CD8-positive, alpha-beta memory T cell (primary cell): ENCODE results near the gene HOXD11. TPM values are rescaled to one million over a fixed set of nuclear protein-coding genes. Genes with fewer than 3 reads are reported as not detected.

Source experiments
- CTCF ChIA-PET: fragments of 350-600 bp; sonication (Branson Sonifier 250); formaldehyde crosslinking; loops from one replicate; lab custom pipeline; 2021; ENCODE audit warnings: antibody characterized with exemption; lab: Charles Lee
- POLR2A ChIA-PET: fragments of 350-600 bp; sonication (Branson Sonifier 250); formaldehyde crosslinking; loops from one replicate; lab custom pipeline; 2021; ENCODE audit warnings: antibody characterized with exemption; lab: Charles Lee
- DNase-seq, 5 donors: peaks; one replicate each; pipeline versions ENCODE4 v3.0.0 to v3.0.0-alpha.2; 2020 to 2022; ENCODE audit warnings: mixed read lengths in 1 of 5
- H3K27ac ChIP-seq: one replicate; pipeline ENCODE4 v1.7.0; 2013; ENCODE audit warnings: low read depth, mild to moderate bottlenecking, low read length, moderate library complexity
- H3K27me3 ChIP-seq: 2 replicates; pipeline ENCODE4 v1.7.0; 2013; ENCODE audit warnings: low read length, mild to moderate bottlenecking; ENCODE audit not compliant: insufficient read depth, poor library complexity, severe bottlenecking
- H3K36me3 ChIP-seq: 2 replicates; pipeline ENCODE4 v1.7.0; 2013; ENCODE audit warnings: mild to moderate bottlenecking, low read length, moderate library complexity; ENCODE audit not compliant: insufficient read depth
- H3K4me1 ChIP-seq: 2 replicates; pipeline ENCODE4 v1.7.0; 2013; ENCODE audit warnings: mild to moderate bottlenecking, low read length, moderate library complexity; ENCODE audit not compliant: insufficient read depth
- H3K4me3 ChIP-seq: 2 replicates; pipeline ENCODE4 v1.7.0; 2013; ENCODE audit warnings: mild to moderate bottlenecking, low read length
- H3K9me3 ChIP-seq: 2 replicates; pipeline ENCODE4 v1.7.0; 2013; ENCODE audit warnings: mild to moderate bottlenecking, low read length
- H3K27ac Mint-ChIP-seq, 8 donors: one replicate each; pipeline ENCODE4 v1.8.0; 2020 to 2021; ENCODE audit warnings: mixed read lengths in 8 of 8, mild to moderate bottlenecking in 6 of 8, inconsistent platforms in 3 of 8, moderate library complexity in 3 of 8
- H3K27me3 Mint-ChIP-seq, 2 donors: one replicate each; pipeline ENCODE4 v1.8.0; 2020 to 2021; ENCODE audit warnings: mixed read lengths in 2 of 2, mild to moderate bottlenecking in 1 of 2, moderate library complexity in 1 of 2
- H3K36me3 Mint-ChIP-seq, 3 donors: one replicate each; pipeline ENCODE4 v1.8.0; 2020 to 2021; ENCODE audit warnings: mixed read lengths in 3 of 3, inconsistent platforms in 1 of 3, mild to moderate bottlenecking in 1 of 3
- H3K4me1 Mint-ChIP-seq, 3 donors: one replicate each; pipeline ENCODE4 v1.8.0; 2020 to 2021; ENCODE audit warnings: mixed read lengths in 3 of 3, inconsistent platforms in 1 of 3, mild to moderate bottlenecking in 1 of 3
- H3K4me3 Mint-ChIP-seq, 7 donors: one replicate each; pipeline ENCODE4 v1.8.0; 2020 to 2021; ENCODE audit warnings: mixed read lengths in 7 of 7, mild to moderate bottlenecking in 6 of 7, moderate library complexity in 4 of 7, inconsistent platforms in 2 of 7
- H3K9me3 Mint-ChIP-seq, 5 donors: one replicate each; pipeline ENCODE4 v1.8.0; 2020 to 2022; ENCODE audit warnings: mixed read lengths in 5 of 5, mild to moderate bottlenecking in 3 of 5, moderate library complexity in 2 of 5, inconsistent platforms in 1 of 5
- polyA plus RNA-seq: library from polyadenylated mRNA; unstranded; fragments of 300-500 nt; fragmentation: Illumina TruSeq; gene quantifications from one replicate; pipeline ENCODE4 v1.2.3, GENCODE V29; 2021
- total RNA-seq, 2 experiments: library from RNA; stranded (reverse); gene quantifications; one replicate each; pipeline ENCODE4 v1.2.3, GENCODE V29; 2021

HOXD11 gene
- total and polyA plus RNA-seq, 3 experiments from 2014 or later: not detected

DNA sequence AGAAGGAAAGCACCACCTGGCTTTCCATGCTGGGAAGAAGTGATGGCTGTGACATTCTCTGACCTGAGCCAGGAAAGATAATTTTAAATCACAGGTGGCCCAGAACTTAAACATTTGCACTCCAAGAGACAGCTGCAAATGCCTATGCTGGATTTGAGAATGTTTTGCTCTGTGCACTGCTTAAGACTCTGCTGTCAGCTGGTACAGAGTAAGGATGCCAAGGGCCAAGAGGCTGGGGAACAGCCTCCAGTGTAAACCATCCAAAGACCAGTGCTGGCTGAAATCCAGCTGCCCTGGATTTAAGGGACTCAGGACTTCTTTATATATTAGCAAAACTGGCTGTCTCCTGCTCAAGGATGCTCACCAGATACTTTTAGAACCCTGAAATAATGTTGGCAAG is 26.3 kb downstream of the HOXD11 start:
- Mint-ChIP-seq H3K4me3 (peak overlapping the region in 1 of 7 donors; percentile 37), H3K9me3 (peaks cover 8 to 42% (median 26%) of the 10 kb centered on the region in 5 donors), H3K4me1 (peaks cover 30 to 51% (median 49%) of the 10 kb centered on the region in 3 donors), H3K36me3 (no peaks in the 10 kb centered on the region), H3K27me3 (peaks cover 78 to 85% of the 10 kb centered on the region in 2 donors), H3K27ac (peak overlapping the region in 1 of 8 donors; percentile 10)
- H3K4me1 ChIP-seq: peaks cover 31% of the 10 kb centered on the region
- ChIA-PET POLR2A (no interaction called here), CTCF (interaction anchor here (2.0 kb wide), 1 partner anchor 1015 kb away, joined by 9 read pairs; no protein-coding TSS in a partner anchor)
- H3K4me3 ChIP-seq: no peak overlapping the region
- peaks cover 89% of the 10 kb centered on the region for H3K27me3 ChIP-seq
- H3K9me3 ChIP-seq: peaks cover 4% of the 10 kb centered on the region
- DNase-seq: no peak
- no peaks in the 10 kb centered on the region for H3K36me3 ChIP-seq
- H3K27ac ChIP-seq: no peak overlapping the region

DNA sequence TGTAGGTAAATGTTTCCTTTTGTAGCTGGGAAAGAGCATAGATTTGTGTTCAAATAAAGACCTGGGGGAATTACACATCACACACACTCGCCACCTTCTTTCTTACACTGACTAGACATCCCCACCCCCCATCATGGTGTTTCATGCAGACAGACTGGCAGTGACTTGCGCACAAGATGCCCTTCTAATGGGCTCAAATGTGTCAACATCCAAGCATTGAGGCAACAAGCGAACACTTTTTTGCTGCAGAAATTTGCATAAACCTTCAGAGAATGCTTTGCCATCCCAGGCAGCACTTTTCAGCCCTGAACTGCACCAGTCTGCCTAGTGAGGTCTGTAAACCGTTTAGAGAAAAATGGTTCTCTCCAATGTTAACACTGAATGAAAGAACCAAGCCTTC is 27.0 kb downstream of the HOXD11 start:
- ChIA-PET CTCF (no interaction called here), POLR2A (no interaction called here)
- Mint-ChIP-seq H3K4me3 (no peak overlapping the region), H3K36me3 (no peaks in the 10 kb centered on the region), H3K4me1 (peaks cover 28 to 50% (median 44%) of the 10 kb centered on the region in 3 donors), H3K27me3 (peaks cover 78 to 85% of the 10 kb centered on the region in 2 donors), H3K27ac (peak overlapping the region in 1 of 8 donors; percentile 10), H3K9me3 (peaks cover 13 to 44% (median 30%) of the 10 kb centered on the region in 5 donors)
- Histone ChIP-seq H3K4me1 (peaks cover 29% of the 10 kb centered on the region), H3K27ac (no peak overlapping the region), H3K36me3 (no peaks in the 10 kb centered on the region), H3K27me3 (peaks cover 89% of the 10 kb centered on the region), H3K9me3 (peaks cover 4% of the 10 kb centered on the region), H3K4me3 (no peak overlapping the region)
- DNase-seq: no peak

DNA sequence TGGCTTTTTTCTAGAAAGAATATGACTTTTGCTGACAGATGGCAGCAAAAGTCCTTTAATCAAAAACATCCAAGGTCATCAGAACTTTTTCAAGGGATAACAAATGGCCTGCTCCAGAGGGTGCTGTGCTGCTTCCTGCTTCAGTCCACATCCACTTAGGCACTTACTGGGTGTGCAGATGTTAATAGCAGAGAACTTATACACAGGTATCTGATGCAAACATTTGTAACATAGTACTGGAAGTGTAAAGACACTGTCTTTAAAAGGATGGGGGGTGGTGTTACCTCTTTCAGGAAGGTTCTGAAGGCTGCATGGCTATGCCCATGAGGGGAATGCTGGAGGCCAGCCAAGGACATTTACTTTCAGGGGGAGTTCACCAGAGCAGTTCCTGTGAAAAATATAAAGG is 28.0 kb downstream of the HOXD11 start:
- H3K27me3 ChIP-seq: peaks cover 92% of the 10 kb centered on the region
- Mint-ChIP-seq H3K4me3 (peak overlapping the region in 4 of 7 donors; percentile 22 to 84 (median 50)), H3K27ac (peak overlapping the region in 2 of 8 donors; percentile 37 to 50), H3K36me3 (no peaks in the 10 kb centered on the region), H3K9me3 (peaks cover 17 to 43% (median 34%) of the 10 kb centered on the region in 5 donors), H3K4me1 (peaks cover 31 to 53% (median 49%) of the 10 kb centered on the region in 3 donors), H3K27me3 (peaks cover 82 to 92% of the 10 kb centered on the region in 2 donors)
- H3K9me3 ChIP-seq: peaks cover 4% of the 10 kb centered on the region
- ChIA-PET POLR2A (no interaction called here), CTCF (no interaction called here)
- H3K36me3 ChIP-seq: no peaks in the 10 kb centered on the region
- no peak overlapping the region for H3K4me3 ChIP-seq
- H3K27ac ChIP-seq: no peak overlapping the region
- H3K4me1 ChIP-seq: peaks cover 28% of the 10 kb centered on the region
- DNase-seq: no peak

DNA sequence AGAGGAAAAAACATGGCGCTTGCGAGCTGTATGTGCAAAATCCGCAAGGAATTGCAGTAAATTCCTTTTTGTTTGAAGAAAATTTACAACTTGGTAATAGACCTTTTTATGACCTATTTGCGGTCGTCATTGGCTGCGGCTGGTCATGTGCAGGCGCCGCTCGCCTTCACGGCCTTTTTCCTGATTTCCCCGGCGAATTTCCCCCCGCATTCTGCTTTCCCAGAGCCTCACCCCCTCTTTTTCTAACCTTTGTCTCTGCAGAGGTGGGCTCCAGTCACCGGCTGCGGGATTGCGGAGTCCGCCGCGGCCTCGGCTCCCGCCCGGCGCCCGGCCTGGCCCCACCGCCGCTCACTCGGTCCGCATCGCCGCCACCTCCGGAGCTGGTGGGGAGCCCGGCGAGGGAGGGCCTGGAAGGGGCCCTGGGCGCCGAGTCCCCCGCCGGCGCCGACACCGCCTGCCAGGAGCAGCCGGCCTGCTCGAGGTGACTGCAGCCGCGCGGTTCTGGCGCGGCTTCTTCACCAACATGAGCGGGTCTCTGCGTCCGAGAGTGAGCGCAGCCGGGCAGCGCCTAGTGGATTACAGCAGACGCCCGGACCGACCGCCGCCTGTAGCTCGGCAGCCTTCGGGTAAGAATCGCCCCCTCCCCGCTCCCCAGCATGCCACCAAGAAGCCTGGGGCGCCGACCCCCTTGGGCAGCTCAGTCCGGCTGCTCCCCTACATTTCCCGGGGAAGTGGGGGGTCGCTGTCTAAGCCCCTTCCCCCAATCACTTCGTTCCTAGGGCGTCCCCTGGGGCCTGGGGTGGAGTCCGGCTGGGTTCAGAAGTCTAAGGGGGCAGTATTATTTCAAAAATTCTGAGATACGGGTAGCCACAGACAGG is 29.5 kb downstream of the HOXD11 start:
- H3K27me3 ChIP-seq: peaks cover 92% of the 10 kb centered on the region
- Mint-ChIP-seq H3K27me3 (peaks cover 85 to 93% of the 10 kb centered on the region in 2 donors), H3K4me1 (peaks cover 30 to 50% (median 47%) of the 10 kb centered on the region in 3 donors), H3K27ac (no peak overlapping the region), H3K4me3 (peak overlapping the region; percentile 41 to 74 (median 57)), H3K36me3 (no peaks in the 10 kb centered on the region), H3K9me3 (peaks cover 12 to 39% (median 28%) of the 10 kb centered on the region in 5 donors)
- no peaks in the 10 kb centered on the region for H3K36me3 ChIP-seq
- POLR2A ChIA-PET: interaction anchor here (0.7 kb wide), 1 partner anchor 57 kb away, joined by 4 read pairs; no protein-coding TSS in a partner anchor
- CTCF ChIA-PET: no interaction called here
- H3K9me3 ChIP-seq: peaks cover 4% of the 10 kb centered on the region
- no peak overlapping the region for H3K27ac ChIP-seq
- no peak overlapping the region for H3K4me3 ChIP-seq
- DNase-seq: no peak
- H3K4me1 ChIP-seq: peaks cover 35% of the 10 kb centered on the region

DNA sequence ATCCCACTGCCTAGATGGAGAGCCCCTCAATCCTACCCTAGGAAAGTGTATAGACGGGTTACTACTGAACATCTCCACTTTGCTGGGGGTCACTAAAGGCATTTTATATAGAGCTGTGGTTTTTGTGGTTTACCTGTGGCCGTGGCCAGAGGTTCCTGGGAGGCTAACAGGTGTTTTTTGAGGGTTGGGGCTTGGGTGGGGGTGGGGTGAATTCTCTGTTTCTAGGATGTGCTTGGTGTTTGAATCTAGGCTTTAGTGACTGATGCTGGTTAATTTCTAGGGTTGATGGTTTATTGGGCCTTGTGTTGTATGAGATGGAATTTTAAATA is 30.1 kb downstream of the HOXD11 start:
- peaks cover 4% of the 10 kb centered on the region for H3K9me3 ChIP-seq
- peaks cover 25 to 45% (median 43%) of the 10 kb centered on the region in 3 donors for H3K4me1 Mint-ChIP-seq
- peak overlapping the region in 4 of 7 donors; percentile 1 to 68 (median 16) for H3K4me3 Mint-ChIP-seq
- no peak overlapping the region for H3K27ac ChIP-seq
- peaks cover 12 to 36% (median 27%) of the 10 kb centered on the region in 5 donors for H3K9me3 Mint-ChIP-seq
- CTCF ChIA-PET: no interaction called here
- no peaks in the 10 kb centered on the region for H3K36me3 ChIP-seq
- no peaks in the 10 kb centered on the region for H3K36me3 Mint-ChIP-seq
- H3K27me3 Mint-ChIP-seq: peaks cover 86 to 93% of the 10 kb centered on the region in 2 donors
- POLR2A ChIA-PET: interaction anchor here (0.7 kb wide), 1 partner anchor 58 kb away, joined by 4 read pairs; no protein-coding TSS in a partner anchor
- DNase-seq: no peak
- no peak overlapping the region for H3K4me3 ChIP-seq
- H3K4me1 ChIP-seq: peaks cover 32% of the 10 kb centered on the region
- H3K27ac Mint-ChIP-seq: no peak overlapping the region
- H3K27me3 ChIP-seq: peaks cover 92% of the 10 kb centered on the region

DNA sequence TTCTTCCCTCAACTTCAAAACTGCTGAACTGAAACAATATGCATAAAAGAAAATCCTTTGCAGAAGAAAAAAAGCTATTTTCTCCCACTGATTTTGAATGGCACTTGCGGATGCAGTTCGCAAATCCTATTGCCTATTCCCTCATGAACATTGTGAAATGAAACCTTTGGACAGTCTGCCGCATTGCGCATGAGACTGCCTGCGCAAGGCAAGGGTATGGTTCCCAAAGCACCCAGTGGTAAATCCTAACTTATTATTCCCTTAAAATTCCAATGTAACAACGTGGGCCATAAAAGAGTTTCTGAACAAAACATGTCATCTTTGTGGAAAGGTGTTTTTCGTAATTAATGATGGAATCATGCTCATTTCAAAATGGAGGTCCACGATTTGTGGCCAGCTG is 30.8 kb downstream of the HOXD11 start:
- Mint-ChIP-seq H3K4me3 (peak overlapping the region in 1 of 7 donors; percentile 64), H3K36me3 (no peaks in the 10 kb centered on the region), H3K27ac (no peak overlapping the region), H3K4me1 (peaks cover 20 to 38% (median 38%) of the 10 kb centered on the region in 3 donors), H3K9me3 (peaks cover 12 to 32% (median 24%) of the 10 kb centered on the region in 5 donors), H3K27me3 (peaks cover 85 to 93% of the 10 kb centered on the region in 2 donors)
- Histone ChIP-seq H3K9me3 (peaks cover 4% of the 10 kb centered on the region), H3K36me3 (no peaks in the 10 kb centered on the region), H3K4me1 (peaks cover 29% of the 10 kb centered on the region), H3K4me3 (no peak overlapping the region), H3K27ac (no peak overlapping the region), H3K27me3 (peaks cover 91% of the 10 kb centered on the region)
- DNase-seq: no peak
- CTCF ChIA-PET: no interaction called here
- POLR2A ChIA-PET: interaction anchor here (0.7 kb wide), 1 partner anchor 285 kb away, joined by 3 read pairs; no protein-coding TSS in a partner anchor

DNA sequence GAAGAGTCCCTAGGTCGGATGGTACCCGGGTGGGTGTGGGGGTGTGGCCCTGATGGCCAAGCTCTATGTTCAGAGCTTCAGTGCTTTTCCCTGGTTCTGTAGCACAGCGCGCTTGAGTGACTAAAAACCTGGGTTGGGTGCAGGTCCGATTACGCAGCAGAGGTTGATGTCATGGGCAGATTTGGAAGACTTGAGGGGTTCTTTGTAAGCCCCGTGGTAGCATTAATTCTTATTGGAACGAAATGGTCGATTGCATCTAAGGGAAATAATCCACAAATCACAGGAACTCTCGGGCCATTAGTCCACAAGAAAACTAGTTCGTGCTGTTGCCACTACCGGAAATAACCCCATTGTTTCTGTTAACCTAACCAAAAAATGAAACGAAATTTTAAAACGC is 31.4 kb downstream of the HOXD11 start:
- Histone ChIP-seq H3K9me3 (peaks cover 4% of the 10 kb centered on the region), H3K36me3 (no peaks in the 10 kb centered on the region), H3K27me3 (peaks cover 91% of the 10 kb centered on the region), H3K4me1 (peaks cover 29% of the 10 kb centered on the region), H3K27ac (no peak overlapping the region), H3K4me3 (no peak overlapping the region)
- ChIA-PET POLR2A (no interaction called here), CTCF (interaction anchor here (2.5 to 3.6 kb wide), 2 partner anchors 11 to 316 kb away, joined by 9 to 19 read pairs; no protein-coding TSS in a partner anchor)
- Mint-ChIP-seq H3K4me3 (peak overlapping the region in 3 of 7 donors; percentile 14 to 64 (median 23)), H3K4me1 (peaks cover 19 to 38% (median 38%) of the 10 kb centered on the region in 3 donors), H3K27ac (peak overlapping the region in 3 of 8 donors; percentile 18 to 68 (median 67)), H3K36me3 (no peaks in the 10 kb centered on the region), H3K9me3 (peaks cover 12 to 32% (median 23%) of the 10 kb centered on the region in 5 donors), H3K27me3 (peaks cover 81 to 93% of the 10 kb centered on the region in 2 donors)
- DNase-seq: no peak
